NCI-H2196 treated with DMSO at 0.1 percent for 48 hours (cell line): ENCODE measurements around the gene CD96.
"Not testable (repeated sequence)": the region's sequence is repeated elsewhere in the genome, so short reads cannot be mapped to it uniquely, and the experiment has no call there.

Experiments
- DNase-seq: peaks from one replicate; lab custom pipeline; 2025; ENCODE audit not compliant: unreplicated experiment; lab: John Stamatoyannopoulos, UW

Gene CD96

GRCh38 chr3:111617912-111618601, 76.1 kb downstream of the CD96 start:
- no peak for DNase-seq

GRCh38 chr3:111618945-111619344, 76.9 kb downstream of the CD96 start:
- no peak for DNase-seq

- no peak for DNase-seq
Observed at GRCh38 chr3:111619833-111620232, 77.8 kb downstream of the CD96 start.

- DNase-seq: no peak
Observed at GRCh38 chr3:111621535-111621934, 79.5 kb downstream of the CD96 start.

GRCh38 chr3:111627092-111627491, 85.1 kb downstream of the CD96 start:
- no peak for DNase-seq

- not testable (repeated sequence) for DNase-seq
Observed at GRCh38 chr3:111629018-111629417, 87.0 kb downstream of the CD96 start.

- not testable (repeated sequence) for DNase-seq
Observed at GRCh38 chr3:111630638-111631037, 88.6 kb downstream of the CD96 start.

- no peak for DNase-seq
Observed at GRCh38 chr3:111635403-111635802, 93.4 kb downstream of the CD96 start.

GRCh38 chr3:111636366-111636885, 94.4 kb downstream of the CD96 start:
- DNase-seq: no peak

GRCh38 chr3:111639316-111639715, 97.3 kb downstream of the CD96 start:
- no peak for DNase-seq

GRCh38 chr3:111648991-111649579, 107.1 kb downstream of the CD96 start:
- no peak for DNase-seq

GRCh38 chr3:111650378-111651275, 108.6 kb downstream of the CD96 start:
- DNase-seq: no peak

- no peak for DNase-seq
Observed at GRCh38 chr3:111652492-111653180, 110.6 kb downstream of the CD96 start.

- no peak for DNase-seq
Observed at GRCh38 chr3:111653766-111654165, 111.8 kb downstream of the CD96 start.

GRCh38 chr3:111662012-111662411, 120.0 kb downstream of the CD96 start:
- no peak for DNase-seq

- no peak for DNase-seq
Observed at GRCh38 chr3:111662907-111663306, 120.9 kb downstream of the CD96 start.

- no peak for DNase-seq
Observed at GRCh38 chr3:111666041-111666735, 124.2 kb downstream of the CD96 start.

- no peak for DNase-seq
Observed at GRCh38 chr3:111667170-111667569, 125.2 kb downstream of the CD96 start.

- no peak for DNase-seq
Observed at GRCh38 chr3:111667621-111668239, 125.7 kb downstream of the CD96 start.

GRCh38 chr3:111668326-111668725, 126.3 kb downstream of the CD96 start:
- no peak for DNase-seq
